GM21576 (cell line): ENCODE data around the gene ASB4.
"Not testable (repeated sequence)": the region's sequence is repeated elsewhere in the genome, so short reads cannot be mapped to it uniquely, and the experiment has no call there.

ENCODE experiments used
- ATAC-seq: cut with Tn5 transposase; IDR thresholded peaks from one replicate; pipeline ENCODE4 v1.9.1; 2021; ENCODE audit warnings: mild to moderate bottlenecking, moderate library complexity; ENCODE audit not compliant: unreplicated experiment

The ASB4 gene, protein sequence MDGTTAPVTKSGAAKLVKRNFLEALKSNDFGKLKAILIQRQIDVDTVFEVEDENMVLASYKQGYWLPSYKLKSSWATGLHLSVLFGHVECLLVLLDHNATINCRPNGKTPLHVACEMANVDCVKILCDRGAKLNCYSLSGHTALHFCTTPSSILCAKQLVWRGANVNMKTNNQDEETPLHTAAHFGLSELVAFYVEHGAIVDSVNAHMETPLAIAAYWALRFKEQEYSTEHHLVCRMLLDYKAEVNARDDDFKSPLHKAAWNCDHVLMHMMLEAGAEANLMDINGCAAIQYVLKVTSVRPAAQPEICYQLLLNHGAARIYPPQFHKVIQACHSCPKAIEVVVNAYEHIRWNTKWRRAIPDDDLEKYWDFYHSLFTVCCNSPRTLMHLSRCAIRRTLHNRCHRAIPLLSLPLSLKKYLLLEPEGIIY

DNA sequence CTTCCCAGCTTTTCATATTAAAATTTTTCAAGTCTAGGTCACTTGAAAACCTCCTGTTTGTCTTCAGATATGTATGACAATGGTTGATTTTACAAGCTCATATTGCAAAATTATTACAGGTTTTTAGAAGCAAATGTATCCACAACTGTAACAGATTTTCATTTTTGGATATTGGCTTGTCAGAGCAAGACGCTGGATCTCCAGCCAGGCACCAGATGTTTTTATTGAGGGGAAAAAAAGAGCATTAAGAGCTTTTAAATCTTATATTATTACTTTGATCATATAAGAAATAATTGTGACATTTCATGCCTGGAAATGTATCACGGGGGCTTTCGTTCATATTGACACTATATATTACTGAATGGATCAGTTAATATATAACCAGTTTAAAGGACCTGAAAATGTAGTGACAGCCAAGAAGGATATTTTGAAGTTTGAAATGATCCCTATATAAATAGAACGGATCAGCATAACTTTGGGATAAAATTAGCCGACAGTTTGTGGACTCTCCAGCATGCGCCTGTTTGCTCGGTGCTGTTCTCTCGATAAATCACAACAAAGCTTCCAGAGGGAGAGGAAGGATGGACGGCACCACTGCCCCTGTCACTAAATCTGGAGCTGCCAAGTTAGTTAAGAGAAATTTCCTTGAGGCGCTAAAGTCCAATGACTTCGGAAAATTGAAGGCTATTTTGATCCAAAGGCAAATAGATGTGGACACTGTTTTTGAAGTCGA is at the start of gene ASB4:
ASB4 (plus strand) TSS at position 553 of the 733 bp plus-strand sequence; CDS start at position 582, 29 bp downstream.
- no peak for ATAC-seq

- no peak for ATAC-seq
These were observed 49.3 kb upstream of the ASB4 start for GRCh38 chr7:95436407-95436806.

DNA sequence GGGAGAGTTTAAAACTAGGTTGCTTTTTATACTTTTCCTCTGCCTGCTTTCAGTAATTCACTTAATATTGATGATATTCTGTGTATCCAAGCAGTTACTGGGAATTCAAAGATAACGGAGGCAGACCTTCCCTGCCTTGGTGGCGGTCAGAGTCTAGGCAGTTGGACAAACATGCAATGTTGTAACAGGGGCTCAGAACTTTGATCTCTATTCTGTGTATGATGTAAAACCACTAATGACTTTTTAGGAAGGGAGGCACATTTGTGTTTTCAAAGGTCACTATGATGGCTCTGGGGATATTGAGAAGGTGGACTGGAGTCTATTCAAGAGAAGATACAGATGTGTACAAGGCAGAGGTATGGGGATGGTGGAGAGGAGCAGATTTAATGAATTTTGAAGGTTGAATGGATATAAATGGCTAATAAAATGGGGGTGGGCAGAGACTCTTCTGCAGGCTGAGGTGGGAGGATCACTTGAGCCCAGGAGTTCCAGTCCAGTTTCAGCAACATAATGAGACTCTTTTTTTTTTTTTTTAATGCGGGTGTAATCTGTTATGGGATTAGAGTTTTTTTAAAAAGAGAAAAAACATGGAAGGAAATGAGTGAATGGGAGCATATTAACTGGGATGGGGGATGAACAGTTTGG is 45.2 kb upstream of the ASB4 start:
- no peak for ATAC-seq

- no peak for ATAC-seq
These were observed 44.5 kb upstream of the ASB4 start for GRCh38 chr7:95441042-95441823.

- no peak for ATAC-seq
These were observed 40.9 kb upstream of the ASB4 start for GRCh38 chr7:95444796-95445195.

- no peak for ATAC-seq
These were observed 39.1 kb upstream of the ASB4 start for GRCh38 chr7:95446618-95447017.

DNA sequence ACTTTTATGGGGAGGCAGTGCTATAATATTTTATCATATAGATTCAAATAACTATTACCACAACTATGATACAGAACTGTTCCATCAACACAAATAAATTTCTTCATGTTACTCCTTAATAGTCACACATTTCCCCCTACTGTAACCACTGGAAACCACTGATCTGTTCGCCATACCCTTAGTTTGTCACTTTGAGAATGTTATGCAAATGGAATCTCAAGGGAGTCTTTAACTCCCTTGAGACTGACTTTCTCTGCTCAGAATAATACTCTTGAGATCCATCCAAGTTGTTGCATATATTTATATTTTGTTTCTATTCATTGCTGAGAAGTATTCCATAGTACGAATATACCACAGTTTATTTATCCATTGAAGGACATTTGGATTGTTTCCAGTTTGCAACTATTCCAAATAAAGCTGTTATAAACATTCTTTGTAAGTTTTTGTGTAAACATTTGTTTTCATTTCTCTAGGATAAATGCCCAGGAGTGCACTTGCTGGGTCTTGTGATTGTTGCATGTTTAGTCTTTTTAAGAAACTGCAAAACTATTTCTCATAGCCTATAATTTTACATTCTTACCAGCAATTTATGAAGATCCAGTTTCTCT is 31.2 kb upstream of the ASB4 start:
- peak; percentile 48 for ATAC-seq

DNA sequence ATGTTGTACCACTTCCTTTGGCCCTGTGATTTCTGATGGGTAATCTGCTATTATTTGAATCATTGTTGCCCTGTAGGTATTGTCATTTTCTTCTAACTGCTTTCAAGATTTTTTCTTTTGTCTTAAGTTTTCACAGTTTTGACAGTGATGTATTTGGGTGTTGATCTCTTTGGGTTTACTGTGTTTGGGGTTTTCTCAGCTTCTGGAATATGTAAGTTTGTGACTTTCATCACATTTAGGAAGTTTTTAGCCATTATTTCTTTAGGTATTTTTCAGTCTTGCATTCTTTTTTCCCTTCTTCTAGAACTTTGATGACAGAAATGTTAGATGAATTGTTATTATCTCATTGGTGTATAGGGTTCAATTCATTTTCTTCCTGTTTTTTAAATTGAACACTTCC is 27.8 kb upstream of the ASB4 start:
- ATAC-seq, result no peak

DNA sequence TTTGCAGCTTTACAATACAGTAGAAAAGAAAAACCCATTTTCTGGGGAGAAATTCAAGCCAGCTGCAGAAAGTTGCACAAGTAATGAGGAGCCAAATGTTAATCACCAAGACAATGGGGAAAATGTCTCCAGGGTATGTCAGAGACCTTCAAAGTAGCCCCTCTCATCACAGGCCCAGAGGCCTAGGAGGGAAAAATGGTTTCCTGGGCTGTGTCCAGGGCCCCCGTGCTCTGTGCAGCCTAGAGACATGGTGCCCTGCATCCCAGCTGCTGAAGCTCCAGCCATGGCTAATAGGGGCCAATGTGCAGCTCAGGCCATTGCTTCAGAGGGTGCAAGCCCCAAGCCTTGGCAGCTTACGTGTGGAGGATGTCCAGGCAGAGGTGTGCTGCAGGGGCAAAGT is 25.1 kb upstream of the ASB4 start:
- not testable (repeated sequence) for ATAC-seq

- ATAC-seq, result no peak
These were observed 17.7 kb upstream of the ASB4 start for GRCh38 chr7:95467912-95468607.

DNA sequence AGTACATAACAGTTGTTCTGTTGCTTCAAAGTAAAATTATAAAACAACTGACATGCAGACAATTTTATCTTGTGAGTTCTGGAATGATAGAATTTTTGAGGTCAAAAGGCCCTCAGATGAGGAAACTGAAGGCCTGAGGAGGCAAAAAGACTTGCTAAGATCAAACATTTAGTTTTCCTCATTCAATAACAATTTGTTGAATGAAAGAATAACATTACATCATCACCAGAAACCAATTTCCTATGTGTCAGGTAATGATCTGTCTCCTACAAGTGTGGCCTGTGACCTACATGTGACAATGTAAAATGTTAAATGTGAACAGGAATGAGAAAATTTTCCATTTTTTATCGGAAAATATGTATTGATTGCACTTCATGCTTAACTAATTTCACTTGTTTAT is 16.6 kb upstream of the ASB4 start:
- ATAC-seq, result no peak

DNA sequence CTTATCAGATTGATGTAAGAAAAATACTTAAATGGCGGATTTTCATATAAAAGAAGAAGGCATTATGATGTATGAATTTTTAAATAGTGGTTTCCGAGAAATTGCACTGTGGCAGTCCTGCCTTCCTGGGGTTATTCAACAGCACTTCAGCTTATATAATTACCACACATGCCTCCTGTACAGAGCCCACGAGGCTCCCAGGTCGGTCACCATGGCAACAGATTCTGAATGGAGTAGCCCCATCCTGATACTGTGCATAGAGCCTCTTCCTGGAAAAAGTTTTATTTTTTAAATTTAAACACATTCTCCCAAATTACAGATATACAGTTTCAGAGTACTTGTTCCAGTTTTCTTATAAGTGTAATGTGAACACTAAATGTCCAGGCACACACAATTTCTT is 15.9 kb upstream of the ASB4 start:
- no peak for ATAC-seq

DNA sequence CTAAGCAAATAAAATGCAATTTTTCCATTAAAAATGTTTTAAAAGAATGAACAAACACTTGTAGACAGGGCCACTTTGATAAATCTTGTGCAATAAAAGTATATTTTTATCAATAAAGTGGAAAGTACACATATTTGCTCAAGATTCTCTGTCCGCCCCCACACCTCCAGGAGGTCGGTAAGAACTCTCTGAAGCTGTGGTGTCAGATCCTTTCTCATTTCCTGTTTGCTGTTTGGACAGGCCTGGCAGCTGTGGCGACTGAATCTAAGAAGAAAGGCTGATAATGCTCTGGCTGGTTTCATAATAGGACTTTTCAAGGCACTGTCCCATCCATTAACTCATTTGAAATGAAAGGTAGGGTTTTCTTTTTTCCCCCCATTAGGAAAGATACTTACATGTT is 15.3 kb upstream of the ASB4 start:
- peak; percentile 99 for ATAC-seq

- ATAC-seq, result no peak
These were observed 14.7 kb upstream of the ASB4 start for GRCh38 chr7:95471071-95471470.

GRCh38 chr7:95472581-95473161 is 13.1 kb upstream of the ASB4 start:
- ATAC-seq, result no peak

GRCh38 chr7:95473276-95473985 is 12.3 kb upstream of the ASB4 start:
- ATAC-seq, result no peak

DNA sequence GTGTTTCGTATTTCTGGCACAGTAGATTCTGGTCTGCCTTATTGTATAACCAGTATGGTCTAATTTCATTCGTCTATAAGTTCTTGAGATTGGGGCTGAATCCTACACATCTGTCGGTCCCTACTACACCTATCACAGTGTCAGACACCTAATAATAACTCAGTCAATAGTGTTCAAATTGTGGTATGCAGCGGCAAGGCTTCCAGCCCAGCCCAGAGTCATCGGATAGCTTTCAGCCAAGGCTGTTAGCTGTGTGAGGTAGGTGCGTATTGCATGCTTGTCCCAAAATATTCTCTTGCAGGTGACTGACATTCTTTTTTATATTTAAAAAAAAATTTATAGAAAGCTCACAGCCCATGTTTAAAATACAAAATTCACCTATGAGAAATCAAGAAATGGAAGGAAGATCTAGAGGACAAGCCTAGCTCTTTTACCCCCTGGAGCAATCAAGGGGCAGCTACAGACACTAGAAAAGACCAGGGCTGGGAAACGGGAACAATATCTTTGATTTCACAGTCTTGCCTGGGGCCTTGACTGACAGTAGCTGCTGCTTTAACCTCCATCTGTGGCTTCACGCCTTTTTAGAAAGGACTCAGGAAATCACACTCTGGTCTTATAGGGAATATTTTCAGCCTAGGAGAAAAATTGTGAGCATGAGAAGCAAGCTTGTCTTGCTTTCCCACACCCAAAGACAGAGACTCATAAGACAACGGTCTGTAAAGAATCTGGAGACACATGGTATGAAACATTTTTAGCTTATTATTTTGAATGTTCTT is 9.5 kb upstream of the ASB4 start:
- ATAC-seq, result no peak

DNA sequence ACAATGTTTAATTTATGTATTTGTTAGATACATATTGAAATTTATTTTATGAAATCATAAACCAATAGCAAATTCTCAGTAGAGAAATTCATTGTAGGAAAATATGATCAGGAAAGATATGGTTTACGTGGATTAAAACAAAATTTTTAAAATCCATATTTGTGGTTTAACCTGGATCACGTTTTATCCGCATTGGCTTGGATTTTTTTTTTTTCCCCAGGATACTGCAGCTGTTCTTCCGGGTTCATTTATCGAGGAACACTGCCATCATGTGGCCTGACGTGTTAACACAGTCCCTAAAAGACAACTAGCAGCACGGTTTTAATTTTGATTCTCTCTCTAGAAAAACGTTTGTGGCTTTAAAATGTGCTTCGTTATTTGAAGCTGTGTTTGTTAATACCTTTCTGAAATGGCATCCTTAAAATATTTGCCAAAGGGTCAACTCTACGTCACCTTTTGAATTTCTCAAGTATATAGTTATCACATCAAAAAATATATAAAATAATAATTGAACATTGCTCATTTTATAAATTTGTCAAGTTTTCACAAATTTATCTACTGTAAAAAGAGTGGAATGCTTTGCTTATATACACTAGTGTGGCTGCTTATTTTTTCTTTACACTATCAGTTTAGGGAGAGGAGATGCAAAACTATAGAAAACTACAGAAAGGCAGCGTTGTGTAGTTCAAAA is 8.7 kb upstream of the ASB4 start:
- peak; percentile 61 for ATAC-seq
